Lung (tissue), 12 donors: ENCODE results near the gene PFKL. TPM values are rescaled to one million over a fixed set of nuclear protein-coding genes. Genes with fewer than 3 reads are reported as not detected.

Experiments used
- ATAC-seq: fragments of 200-7000 bp; cut with Tn5 transposase; one replicate; pipeline ENCODE4 v1.9.1; 2020; ENCODE audit warnings: moderate number of reproducible peaks; ENCODE audit not compliant: insufficient read depth, low FRiP score
- DNase-seq, 3 donors: peaks; one replicate each; pipeline ENCODE4 v3.0.0-alpha.2; 2013 to 2017
- H3K27ac ChIP-seq, 2 donors: one replicate each; pipeline ENCODE4 v1.5.1; 2013; ENCODE audit warnings: mild to moderate bottlenecking in 2 of 2, moderate library complexity in 2 of 2, control low read depth in 1 of 2, inconsistent platforms in 1 of 2, low read depth in 1 of 2, low read length in 1 of 2
- H3K27me3 ChIP-seq, 3 donors: one replicate each; pipeline ENCODE4 v1.5.1; 2013; ENCODE audit warnings: low read length in 2 of 3; ENCODE audit not compliant: control insufficient read depth in 3 of 3, insufficient read depth in 3 of 3
- H3K36me3 ChIP-seq, 4 donors: one replicate each; pipeline ENCODE4 v1.5.1; 2013; ENCODE audit warnings: low read length in 4 of 4, mild to moderate bottlenecking in 1 of 4, moderate library complexity in 1 of 4; ENCODE audit not compliant: control insufficient read depth in 4 of 4, insufficient read depth in 4 of 4
- H3K4me1 ChIP-seq, 5 donors: one replicate each; pipeline ENCODE4 v1.5.1; 2013; ENCODE audit warnings: low read length in 5 of 5, mild to moderate bottlenecking in 2 of 5, moderate library complexity in 1 of 5; ENCODE audit not compliant: control insufficient read depth in 5 of 5, insufficient read depth in 5 of 5
- H3K4me3 ChIP-seq: one replicate; pipeline ENCODE4 v1.5.1; 2013; ENCODE audit warnings: mild to moderate bottlenecking, control low read depth, moderate library complexity
- H3K9ac ChIP-seq, 2 donors: one replicate each; pipeline ENCODE4 v1.5.1; 2013; ENCODE audit warnings: low read length in 2 of 2, control low read depth in 1 of 2; ENCODE audit not compliant: insufficient read depth in 1 of 2
- H3K9me3 ChIP-seq, 4 donors: one replicate each; pipeline ENCODE4 v1.5.1; 2013; ENCODE audit warnings: low read length in 3 of 4, mild to moderate bottlenecking in 1 of 4, moderate library complexity in 1 of 4; ENCODE audit not compliant: control insufficient read depth in 4 of 4, insufficient read depth in 3 of 4
- WGBS, 2 donors: extraction: QIAGEN DNeasy Blood & Tissue Kit; methylation state at CpG; one replicate each; pipeline ENCODE4 v1.1.7; 2013; 5-methylcytosine and 5-hydroxymethylcytosine counted together
- polyA plus RNA-seq, 2 donors: library from polyadenylated mRNA; stranded (reverse); fragments of 200-250 nt; gene quantifications; one replicate each; pipeline ENCODE4 v1.2.1, GENCODE V29; 2013
- total RNA-seq, 2 donors: library from RNA; depleted of rRNA in 1 of 2; stranded (reverse); fragments of >200 nt in 1 of 2; gene quantifications; one replicate each; pipeline ENCODE4 v1.2.1, GENCODE V29; 2014 to 2021
- TF ChIP-seq, protein P1 (sequence below): IDR thresholded peaks from 2 replicates; pipeline ENCODE4 v1.5.1; 2012; ENCODE audit warnings: mild to moderate bottlenecking; ENCODE audit errors: control extremely low read depth, extremely low read depth
- donor health status: control.
- donor health status: control.
- donor health status: Bipolar disorder and iron deficiency.
- donor health status: healthy.
- donor health status: DM: yes; HTN: yes; CAD: no.

The PFKL gene
- total and polyA plus RNA-seq, 4 donors, result 63.4 to 129 (median 103) TPM

DNA sequence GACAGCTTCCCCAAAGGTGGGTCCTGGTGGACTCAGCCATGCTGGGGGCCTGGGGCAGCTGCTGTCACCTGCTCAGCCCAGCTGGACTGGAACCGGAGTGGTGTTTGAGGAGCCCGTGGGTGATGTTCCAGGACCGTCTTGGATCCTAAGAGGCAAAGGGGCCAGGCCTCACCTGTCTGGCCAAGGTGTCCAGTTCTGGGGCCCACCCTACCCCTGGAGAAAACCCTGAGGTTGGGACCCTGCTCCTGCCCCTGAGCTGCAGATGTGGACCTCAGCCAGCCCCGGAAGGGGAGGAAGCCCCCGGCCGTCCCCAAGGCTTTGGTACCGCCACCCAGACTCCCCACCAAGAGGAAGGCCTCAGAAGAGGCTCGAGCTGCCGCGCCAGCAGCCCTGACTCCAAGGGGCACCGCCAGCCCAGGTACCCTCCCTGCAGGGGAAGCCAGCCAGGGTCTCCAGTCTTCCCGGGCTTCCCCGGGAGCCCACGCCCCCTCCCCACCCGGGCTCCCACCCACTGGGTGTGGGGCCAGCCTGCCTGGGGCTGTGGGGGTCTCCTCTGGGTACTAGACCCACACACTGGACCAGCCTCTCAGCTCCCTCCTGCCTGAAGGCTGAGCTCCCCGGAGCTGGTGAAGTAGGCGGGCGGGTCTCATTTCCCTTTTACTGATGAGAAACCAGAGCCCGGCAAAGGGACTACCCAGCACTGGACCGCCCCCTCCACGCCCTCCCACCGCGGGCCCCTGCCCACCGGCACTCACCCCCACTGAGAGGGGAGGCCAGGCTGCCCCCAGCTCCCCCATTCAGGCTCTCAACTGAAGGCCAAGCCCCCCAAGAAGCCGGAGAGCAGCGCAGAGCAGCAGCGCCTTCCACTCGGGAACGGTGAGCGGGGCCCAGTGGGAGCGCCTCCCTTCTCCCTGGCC, 12.9 kb upstream of the PFKL start:
- H3K9me3 ChIP-seq, result no peaks in the 10 kb centered on the region
- 77 to 82% methylated on average over 29 to 31 of the region's 31 CpGs for WGBS, 2 donors
- H3K27ac ChIP-seq, result no peak overlapping the region
- H3K9ac ChIP-seq, result no peak overlapping the region
- DNase-seq (no peak), ATAC-seq (no peak)
- TF ChIP-seq, protein P1, sequence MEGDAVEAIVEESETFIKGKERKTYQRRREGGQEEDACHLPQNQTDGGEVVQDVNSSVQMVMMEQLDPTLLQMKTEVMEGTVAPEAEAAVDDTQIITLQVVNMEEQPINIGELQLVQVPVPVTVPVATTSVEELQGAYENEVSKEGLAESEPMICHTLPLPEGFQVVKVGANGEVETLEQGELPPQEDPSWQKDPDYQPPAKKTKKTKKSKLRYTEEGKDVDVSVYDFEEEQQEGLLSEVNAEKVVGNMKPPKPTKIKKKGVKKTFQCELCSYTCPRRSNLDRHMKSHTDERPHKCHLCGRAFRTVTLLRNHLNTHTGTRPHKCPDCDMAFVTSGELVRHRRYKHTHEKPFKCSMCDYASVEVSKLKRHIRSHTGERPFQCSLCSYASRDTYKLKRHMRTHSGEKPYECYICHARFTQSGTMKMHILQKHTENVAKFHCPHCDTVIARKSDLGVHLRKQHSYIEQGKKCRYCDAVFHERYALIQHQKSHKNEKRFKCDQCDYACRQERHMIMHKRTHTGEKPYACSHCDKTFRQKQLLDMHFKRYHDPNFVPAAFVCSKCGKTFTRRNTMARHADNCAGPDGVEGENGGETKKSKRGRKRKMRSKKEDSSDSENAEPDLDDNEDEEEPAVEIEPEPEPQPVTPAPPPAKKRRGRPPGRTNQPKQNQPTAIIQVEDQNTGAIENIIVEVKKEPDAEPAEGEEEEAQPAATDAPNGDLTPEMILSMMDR, result no peak
- H3K27me3 ChIP-seq, result peaks cover 0 to 25% (median 0%) of the 10 kb centered on the region in 3 donors
- H3K4me1 ChIP-seq, result peaks cover 0 to 15% (median 4%) of the 10 kb centered on the region in 5 donors
- H3K36me3 ChIP-seq, result no peaks in the 10 kb centered on the region
- H3K4me3 ChIP-seq, result no peak overlapping the region

DNA sequence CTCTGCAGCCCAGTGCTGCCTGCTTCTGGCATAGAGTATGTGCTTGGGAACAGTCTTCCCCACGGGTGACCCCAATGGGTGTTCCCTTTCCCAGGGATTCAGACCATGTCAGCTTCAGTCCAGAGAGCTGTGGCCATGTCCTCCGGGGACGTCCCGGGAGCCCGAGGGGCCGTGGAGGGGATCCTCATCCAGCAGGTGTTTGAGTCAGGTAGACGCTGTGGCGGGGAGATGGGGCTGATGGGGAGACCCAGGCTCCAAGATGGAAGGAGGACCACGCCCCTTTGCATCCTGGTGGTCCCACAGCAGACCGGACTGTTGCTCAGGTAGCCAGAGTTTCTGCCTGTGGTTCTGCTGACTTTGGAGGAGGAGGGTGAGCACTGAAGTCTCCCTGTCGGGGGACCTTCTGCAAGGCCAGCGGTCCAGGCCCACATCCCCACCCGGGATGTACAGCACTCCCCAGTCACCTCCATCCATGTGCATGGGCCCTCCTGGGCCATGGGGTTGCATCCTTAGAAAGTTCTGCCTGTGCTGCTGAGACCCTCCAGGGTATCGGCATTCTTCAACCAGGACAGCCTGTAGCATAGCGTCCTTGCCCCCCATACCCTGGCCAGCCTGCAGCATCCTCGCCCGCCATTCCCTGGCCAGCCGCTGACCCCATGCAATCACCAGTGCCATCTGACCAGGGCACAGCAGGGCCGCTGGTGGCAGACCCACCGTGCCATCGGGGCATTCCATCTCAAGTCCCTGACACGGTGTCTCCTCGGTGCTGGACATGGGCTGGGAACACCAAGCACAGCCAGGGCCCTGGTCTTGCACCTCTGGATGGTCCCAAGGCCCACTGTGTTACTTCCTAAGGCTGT, 11.4 kb upstream of the PFKL start:
- Histone ChIP-seq H3K4me1 (peaks cover 0 to 14% (median 4%) of the 10 kb centered on the region in 5 donors), H3K27ac (no peak overlapping the region), H3K4me3 (no peak overlapping the region), H3K9ac (no peak overlapping the region), H3K36me3 (no peaks in the 10 kb centered on the region), H3K9me3 (no peaks in the 10 kb centered on the region), H3K27me3 (peaks cover 0 to 25% (median 0%) of the 10 kb centered on the region in 3 donors)
- TF ChIP-seq, protein P1, result no peak
- ATAC-seq (no peak), DNase-seq (no peak)
- 93 to 94% methylated on average over 23 of the region's 23 CpGs for WGBS, 2 donors

DNA sequence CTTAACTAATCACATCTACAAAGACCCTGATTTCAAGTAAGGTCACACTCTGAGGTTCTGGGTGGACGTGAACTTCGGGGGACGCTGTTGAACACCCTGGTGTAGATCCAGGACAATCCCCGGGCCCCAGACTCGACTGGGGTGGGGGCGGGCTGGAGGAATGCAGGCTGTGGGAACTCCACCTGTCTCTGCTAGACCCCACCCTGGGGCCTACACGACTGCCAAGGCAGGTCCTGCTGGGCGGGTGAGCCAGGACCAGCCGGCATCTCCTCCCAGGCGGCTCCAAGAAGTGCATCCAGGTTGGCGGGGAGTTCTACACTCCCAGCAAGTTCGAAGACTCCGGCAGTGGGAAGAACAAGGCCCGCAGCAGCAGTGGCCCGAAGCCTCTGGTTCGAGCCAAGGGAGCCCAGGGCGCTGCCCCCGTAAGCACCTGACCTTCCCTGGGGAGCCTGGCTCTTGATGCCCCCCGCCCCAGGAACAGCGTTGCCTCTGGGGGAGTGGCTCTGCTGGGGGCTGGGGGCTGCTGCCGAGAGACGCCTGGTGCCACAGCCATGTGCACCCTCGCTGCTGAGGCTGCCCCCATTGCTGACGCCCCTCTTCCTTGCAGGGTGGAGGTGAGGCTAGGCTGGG, 10.4 kb upstream of the PFKL start:
- TF ChIP-seq, protein P1, result no peak
- no peak for DNase-seq

More for the DNA sequence above, 10.4 kb upstream of the PFKL start:
- Histone ChIP-seq H3K9me3 (no peaks in the 10 kb centered on the region), H3K4me3 (no peak overlapping the region), H3K27ac (no peak overlapping the region), H3K27me3 (peaks cover 0 to 25% (median 0%) of the 10 kb centered on the region in 3 donors), H3K9ac (no peak overlapping the region), H3K36me3 (no peaks in the 10 kb centered on the region), H3K4me1 (peaks cover 0 to 8% (median 4%) of the 10 kb centered on the region in 5 donors)
- WGBS, 2 donors, result 88 to 95% methylated on average over 24 of the region's 24 CpGs
- no peak for ATAC-seq
